Neural progenitor cell (in vitro differentiated cells): ENCODE data around the gene HDDC2.

Source experiments
- EZH2 ChIP-seq: fragments of 200-600 bp; sonication (generic); IDR thresholded peaks from 2 replicates; pipeline ENCODE4 v1.6.1; 2017; ENCODE audit warnings: antibody characterized with exemption, mild to moderate bottlenecking, moderate library complexity
- EZH2phosphoT487 ChIP-seq: fragments of 200-600 bp; sonication (generic); IDR thresholded peaks from 2 replicates; pipeline ENCODE4 v1.6.1; 2017; ENCODE audit warnings: antibody characterized with exemption
- TF ChIP-seq, protein P1 (sequence below): fragments of 200-600 bp; sonication (generic); IDR thresholded peaks from 2 replicates; pipeline ENCODE4 v1.5.1; 2017; ENCODE audit warnings: antibody characterized with exemption, mild to moderate bottlenecking

DNA sequence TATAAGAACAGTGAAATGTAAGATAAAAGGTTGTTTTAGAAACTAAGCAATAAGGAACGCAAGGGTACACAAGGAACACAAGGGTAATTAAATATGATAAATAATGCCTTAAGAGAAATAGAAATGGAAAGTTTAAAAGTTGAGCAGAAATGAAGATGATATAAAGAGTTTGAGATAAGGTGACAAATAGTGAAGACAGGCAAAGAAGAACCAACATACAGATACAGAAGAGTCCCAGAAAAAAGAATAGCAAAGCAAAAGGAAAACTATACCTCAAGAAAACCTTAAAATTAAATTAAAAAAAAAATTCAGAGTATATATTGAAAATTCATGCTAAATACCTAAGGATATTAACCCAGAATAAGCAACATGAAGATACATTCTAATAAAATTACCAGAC lies 16.4 kb downstream of the HDDC2 start:
- TF ChIP-seq, protein P1, sequence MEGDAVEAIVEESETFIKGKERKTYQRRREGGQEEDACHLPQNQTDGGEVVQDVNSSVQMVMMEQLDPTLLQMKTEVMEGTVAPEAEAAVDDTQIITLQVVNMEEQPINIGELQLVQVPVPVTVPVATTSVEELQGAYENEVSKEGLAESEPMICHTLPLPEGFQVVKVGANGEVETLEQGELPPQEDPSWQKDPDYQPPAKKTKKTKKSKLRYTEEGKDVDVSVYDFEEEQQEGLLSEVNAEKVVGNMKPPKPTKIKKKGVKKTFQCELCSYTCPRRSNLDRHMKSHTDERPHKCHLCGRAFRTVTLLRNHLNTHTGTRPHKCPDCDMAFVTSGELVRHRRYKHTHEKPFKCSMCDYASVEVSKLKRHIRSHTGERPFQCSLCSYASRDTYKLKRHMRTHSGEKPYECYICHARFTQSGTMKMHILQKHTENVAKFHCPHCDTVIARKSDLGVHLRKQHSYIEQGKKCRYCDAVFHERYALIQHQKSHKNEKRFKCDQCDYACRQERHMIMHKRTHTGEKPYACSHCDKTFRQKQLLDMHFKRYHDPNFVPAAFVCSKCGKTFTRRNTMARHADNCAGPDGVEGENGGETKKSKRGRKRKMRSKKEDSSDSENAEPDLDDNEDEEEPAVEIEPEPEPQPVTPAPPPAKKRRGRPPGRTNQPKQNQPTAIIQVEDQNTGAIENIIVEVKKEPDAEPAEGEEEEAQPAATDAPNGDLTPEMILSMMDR, result no peak
- TF ChIP-seq EZH2phosphoT487, result no peak
- TF ChIP-seq EZH2, result no peak
